ENCODE data around the gene KCNJ15. TPM values are rescaled to one million over a fixed set of nuclear protein-coding genes. Genes with fewer than 3 reads are reported as not detected.

KCNJ15 gene
- total and polyA plus RNA-seq, 2 of the 13 experiments (the other 11 are each of a cell fraction or from before 2014, with no cell fraction given): not detected

- TF ChIP-seq PAF1 (CRISPR knock-in tag; IDR thresholded peaks at IDR 0.05) (no peak), USF2 (IDR thresholded peaks at IDR 0.05; ENCODE audit: low read depth, low read length) (no peak), USF2 (CRISPR knock-in tag; IDR thresholded peaks at IDR 0.05; ENCODE audit: borderline replicate concordance) (no peak), ZBTB8A (CRISPR knock-in tag; IDR thresholded peaks at IDR 0.05; ENCODE audit: borderline replicate concordance, low read depth) (no peak), ZNF383 (CRISPR knock-in tag; IDR thresholded peaks at IDR 0.05; ENCODE audit: borderline replicate concordance) (no peak), SNAPC5 (CRISPR knock-in tag; IDR thresholded peaks at IDR 0.05; ENCODE audit: borderline replicate concordance) (no peak), NBN (conservative IDR thresholded peaks at IDR 0.05) (no peak), KMT2A (CRISPR knock-in tag; IDR thresholded peaks at IDR 0.05) (no peak), MXD4 (CRISPR knock-in tag; IDR thresholded peaks at IDR 0.05) (no peak), THYN1 (CRISPR knock-in tag; IDR thresholded peaks at IDR 0.05; ENCODE audit: borderline replicate concordance, low read depth) (no peak)
These were observed 94.6 kb downstream of the KCNJ15 start (continued) for GRCh38 chr21:38351176-38351959.
